Measurements from ENCODE around the gene DGUOK. TPM values are rescaled to one million over a fixed set of nuclear protein-coding genes. Genes with fewer than 3 reads are reported as not detected.

DGUOK gene
- total RNA-seq, 2 experiments from 2014 or later, result 96.8 to 97.1 TPM

DNA sequence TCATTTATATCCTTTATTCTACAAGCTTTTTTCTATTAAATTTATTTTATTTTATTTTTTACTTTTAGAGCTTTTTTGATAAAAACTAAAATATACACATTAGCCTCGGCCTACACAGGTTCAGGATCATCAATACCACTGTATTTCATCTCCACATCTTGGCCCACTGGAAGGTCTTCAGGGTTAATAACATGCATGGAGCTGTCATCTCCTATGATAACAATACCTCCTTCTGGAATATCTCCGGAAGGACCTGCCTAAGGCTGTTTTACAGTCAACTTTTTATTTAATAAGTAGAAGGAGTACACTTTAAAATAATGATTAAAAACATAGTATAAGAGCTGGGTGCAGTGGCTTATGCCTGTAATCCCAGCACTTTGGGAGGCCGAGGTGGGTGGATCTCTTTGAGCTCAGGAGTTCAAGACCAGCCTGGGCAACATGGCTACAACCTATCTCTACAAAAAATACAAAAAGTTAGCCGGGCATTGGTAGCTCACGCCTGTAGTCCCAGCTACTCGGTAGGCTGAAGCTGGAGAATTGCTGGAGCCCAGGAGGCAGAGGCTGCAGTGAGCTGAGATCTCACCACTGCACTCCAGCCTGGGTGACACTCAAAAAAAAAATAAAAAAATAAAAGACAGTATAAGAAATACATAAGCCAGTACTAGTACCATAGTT is 15.7 kb upstream of the DGUOK start:
- Mint-ChIP-seq H3K9me3 (no peaks in the 10 kb centered on the region), H3K27me3 (no peaks in the 10 kb centered on the region), H3K27ac (no peak overlapping the region), H3K4me3 (no peak overlapping the region), H3K36me3 (no peaks in the 10 kb centered on the region), H3K4me1 (peaks cover 14% of the 10 kb centered on the region)
- DNase-seq, result no peak

- H3K36me3 Mint-ChIP-seq, result no peaks in the 10 kb centered on the region
- H3K9me3 Mint-ChIP-seq, result no peaks in the 10 kb centered on the region
- no peak for DNase-seq
- H3K27ac Mint-ChIP-seq, result no peak overlapping the region
- no peaks in the 10 kb centered on the region for H3K27me3 Mint-ChIP-seq
- no peak overlapping the region for H3K4me3 Mint-ChIP-seq
- peaks cover 14% of the 10 kb centered on the region for H3K4me1 Mint-ChIP-seq
Measured at GRCh38 chr2:73911548-73912208, 15.0 kb upstream of the DGUOK start.

DNA sequence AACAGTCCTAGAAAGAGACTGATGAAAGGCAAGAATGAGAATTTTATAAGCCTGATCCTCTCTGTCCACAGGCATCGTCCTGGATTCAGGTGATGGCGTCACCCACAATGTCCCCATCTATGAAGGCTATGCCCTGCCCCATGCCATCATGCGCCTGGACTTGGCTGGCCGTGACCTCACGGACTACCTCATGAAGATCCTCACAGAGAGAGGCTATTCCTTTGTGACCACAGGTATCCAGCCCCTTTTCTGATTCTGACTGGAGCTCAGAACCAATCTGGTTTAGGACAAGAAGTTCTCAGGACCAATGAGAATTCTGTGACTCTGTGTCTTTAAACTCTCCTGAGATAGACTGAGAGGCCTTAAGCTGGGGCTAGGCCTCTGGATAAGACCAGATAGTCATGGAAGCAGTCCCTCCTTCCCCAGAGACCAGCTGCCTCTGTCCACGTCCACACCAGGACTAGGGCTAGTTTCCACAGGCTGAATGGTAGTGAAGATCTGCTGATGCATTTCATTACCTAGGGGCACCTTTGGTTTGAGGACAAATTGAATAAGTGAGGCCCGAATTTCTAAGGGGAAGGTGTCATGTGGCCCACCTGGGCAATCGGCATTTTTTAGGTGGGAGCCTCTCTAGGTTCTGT is 13.1 kb upstream of the DGUOK start:
- H3K27ac Mint-ChIP-seq, result no peak overlapping the region
- H3K9me3 Mint-ChIP-seq, result no peaks in the 10 kb centered on the region
- peaks cover 4% of the 10 kb centered on the region for H3K4me1 Mint-ChIP-seq
- no peaks in the 10 kb centered on the region for H3K27me3 Mint-ChIP-seq
- H3K36me3 Mint-ChIP-seq, result no peaks in the 10 kb centered on the region
- no peak for DNase-seq
- H3K4me3 Mint-ChIP-seq, result no peak overlapping the region

GRCh38 chr2:73914667-73915066 is 12.0 kb upstream of the DGUOK start:
- Mint-ChIP-seq H3K27ac (no peak overlapping the region), H3K4me3 (no peak overlapping the region), H3K4me1 (peaks cover 2% of the 10 kb centered on the region), H3K9me3 (no peaks in the 10 kb centered on the region), H3K27me3 (no peaks in the 10 kb centered on the region), H3K36me3 (no peaks in the 10 kb centered on the region)
- no peak for DNase-seq

DNA sequence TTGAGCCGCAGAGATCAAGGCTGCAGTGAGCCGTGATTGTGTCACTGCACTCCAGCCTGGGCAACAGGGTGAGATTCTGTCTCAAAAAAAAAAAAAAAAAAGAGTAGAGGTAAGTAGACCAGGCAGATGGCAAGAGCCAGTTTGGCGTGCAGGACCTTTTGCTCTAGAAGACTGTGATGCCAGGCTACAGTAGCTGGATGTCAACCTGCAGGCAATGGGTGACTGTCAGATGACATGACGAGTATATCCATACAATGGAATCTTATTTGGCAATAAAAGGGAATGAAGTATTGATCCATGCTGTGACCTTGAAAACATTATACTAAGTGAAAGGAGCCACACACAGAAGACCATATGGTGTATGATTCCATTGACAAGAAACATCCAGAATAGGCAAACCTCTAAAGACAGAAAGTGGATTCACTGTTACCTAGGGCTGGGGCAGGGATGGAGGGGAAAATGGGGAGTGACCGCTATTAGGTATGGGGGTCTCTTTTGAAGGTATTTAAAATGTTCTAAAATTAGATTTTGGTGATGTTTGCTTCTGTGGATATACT is 11.2 kb upstream of the DGUOK start:
- Mint-ChIP-seq H3K4me3 (no peak overlapping the region), H3K4me1 (peaks cover 2% of the 10 kb centered on the region), H3K36me3 (no peaks in the 10 kb centered on the region), H3K27ac (no peak overlapping the region), H3K27me3 (no peaks in the 10 kb centered on the region), H3K9me3 (no peaks in the 10 kb centered on the region)
- DNase-seq, result no peak

- no peaks in the 10 kb centered on the region for H3K9me3 Mint-ChIP-seq
- no peak for DNase-seq
- H3K27me3 Mint-ChIP-seq, result no peaks in the 10 kb centered on the region
- H3K4me1 Mint-ChIP-seq, result peaks cover 6% of the 10 kb centered on the region
- H3K4me3 Mint-ChIP-seq, result no peak overlapping the region
- no peaks in the 10 kb centered on the region for H3K36me3 Mint-ChIP-seq
- H3K27ac Mint-ChIP-seq, result no peak overlapping the region
Measured at GRCh38 chr2:73916666-73917065, 10.0 kb upstream of the DGUOK start.

DNA sequence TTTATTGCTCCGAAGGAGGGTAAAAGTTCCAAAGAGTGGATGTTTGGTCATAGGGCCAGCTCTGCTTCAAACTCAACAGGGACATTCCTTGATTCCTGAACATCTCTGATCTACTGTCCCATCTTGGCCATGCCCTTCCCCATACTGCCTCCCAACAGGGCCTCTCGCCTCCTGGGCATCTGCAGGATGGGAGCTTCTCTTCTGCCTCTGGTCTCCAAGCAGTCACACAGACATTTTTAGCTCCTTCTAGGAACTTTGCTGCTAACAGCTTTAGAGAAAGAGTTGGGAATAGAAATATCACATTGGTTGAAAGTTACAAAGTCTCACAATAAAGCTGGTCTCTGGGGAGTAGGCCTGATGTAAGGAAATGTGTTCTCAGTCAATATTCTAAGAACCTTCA is 9.4 kb upstream of the DGUOK start:
- Mint-ChIP-seq H3K4me3 (no peak overlapping the region), H3K4me1 (peaks cover 6% of the 10 kb centered on the region), H3K27me3 (no peaks in the 10 kb centered on the region), H3K36me3 (no peaks in the 10 kb centered on the region), H3K27ac (no peak overlapping the region), H3K9me3 (no peaks in the 10 kb centered on the region)
- DNase-seq, result no peak

- Mint-ChIP-seq H3K36me3 (no peaks in the 10 kb centered on the region), H3K4me3 (no peak overlapping the region), H3K9me3 (no peaks in the 10 kb centered on the region), H3K27me3 (no peaks in the 10 kb centered on the region), H3K4me1 (peaks cover 8% of the 10 kb centered on the region), H3K27ac (no peak overlapping the region)
- DNase-seq, result no peak
Measured at GRCh38 chr2:73917696-73918207, 8.9 kb upstream of the DGUOK start.

- Mint-ChIP-seq H3K9me3 (no peaks in the 10 kb centered on the region), H3K4me1 (peaks cover 11% of the 10 kb centered on the region)
- DNase-seq, result no peak
Measured at GRCh38 chr2:73918856-73919255, 7.8 kb upstream of the DGUOK start.

GRCh38 chr2:73919596-73920228 is 7.0 kb upstream of the DGUOK start:
- H3K27ac Mint-ChIP-seq, result no peak overlapping the region
- no peaks in the 10 kb centered on the region for H3K36me3 Mint-ChIP-seq
- no peaks in the 10 kb centered on the region for H3K9me3 Mint-ChIP-seq

More at GRCh38 chr2:73918856-73919255, 7.8 kb upstream of the DGUOK start:
- Mint-ChIP-seq H3K27me3 (no peaks in the 10 kb centered on the region), H3K4me3 (no peak overlapping the region), H3K27ac (no peak overlapping the region), H3K36me3 (no peaks in the 10 kb centered on the region)

DNA sequence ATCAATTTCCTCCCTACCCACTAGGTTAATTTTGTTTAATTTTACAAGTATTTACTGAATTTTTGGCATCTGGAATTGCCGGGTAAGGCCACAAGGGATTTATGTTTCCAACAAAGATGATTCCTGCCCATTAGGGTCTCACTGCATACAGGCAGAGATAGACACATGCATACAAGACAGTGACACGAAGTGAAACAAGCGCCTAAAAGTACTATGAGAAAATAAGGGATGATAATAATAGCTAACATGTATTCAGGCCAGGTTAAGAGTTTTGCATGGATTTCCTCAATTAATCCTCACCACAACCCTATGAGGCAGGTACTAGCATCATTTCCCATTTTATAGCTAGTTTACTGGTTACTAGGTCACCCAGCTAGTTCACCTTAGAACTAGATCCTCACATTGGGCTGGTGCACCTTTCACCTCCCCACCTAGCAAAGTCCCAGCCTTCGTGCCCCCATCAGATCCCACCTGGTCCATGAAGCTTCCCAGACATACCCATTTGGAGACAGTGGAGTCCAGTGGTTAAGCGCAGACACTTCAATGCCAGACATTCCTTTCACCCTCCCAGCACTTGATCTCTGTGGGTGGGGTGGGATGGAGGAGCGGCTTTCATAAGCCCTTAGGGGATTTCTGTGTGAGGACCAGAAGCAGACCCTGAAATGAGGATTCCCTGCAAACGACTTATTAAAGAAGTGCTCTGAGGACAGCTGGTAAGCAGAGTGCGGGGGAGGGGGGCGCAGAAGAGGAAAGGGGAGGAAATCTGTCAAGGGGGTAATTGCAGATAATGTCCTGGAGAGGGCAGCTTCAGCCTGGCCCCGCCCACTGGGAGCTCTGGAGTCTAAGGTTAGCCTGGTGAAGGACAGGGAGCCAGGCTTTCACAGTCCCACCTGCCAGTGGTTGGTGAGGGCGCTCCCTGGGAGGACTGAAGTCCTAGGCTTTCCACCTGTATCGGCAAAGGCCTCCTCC is 5.8 kb upstream of the DGUOK start:
- Mint-ChIP-seq H3K9me3 (no peaks in the 10 kb centered on the region), H3K4me3 (no peak overlapping the region), H3K27ac (no peak overlapping the region), H3K27me3 (no peaks in the 10 kb centered on the region), H3K4me1 (peaks cover 13% of the 10 kb centered on the region), H3K36me3 (no peaks in the 10 kb centered on the region)
- DNase-seq, result peak; percentile 46

More at GRCh38 chr2:73919596-73920228, 7.0 kb upstream of the DGUOK start:
- no peak overlapping the region for H3K4me3 Mint-ChIP-seq
- no peak for DNase-seq
- H3K4me1 Mint-ChIP-seq, result peaks cover 11% of the 10 kb centered on the region
- H3K27me3 Mint-ChIP-seq, result no peaks in the 10 kb centered on the region

DNA sequence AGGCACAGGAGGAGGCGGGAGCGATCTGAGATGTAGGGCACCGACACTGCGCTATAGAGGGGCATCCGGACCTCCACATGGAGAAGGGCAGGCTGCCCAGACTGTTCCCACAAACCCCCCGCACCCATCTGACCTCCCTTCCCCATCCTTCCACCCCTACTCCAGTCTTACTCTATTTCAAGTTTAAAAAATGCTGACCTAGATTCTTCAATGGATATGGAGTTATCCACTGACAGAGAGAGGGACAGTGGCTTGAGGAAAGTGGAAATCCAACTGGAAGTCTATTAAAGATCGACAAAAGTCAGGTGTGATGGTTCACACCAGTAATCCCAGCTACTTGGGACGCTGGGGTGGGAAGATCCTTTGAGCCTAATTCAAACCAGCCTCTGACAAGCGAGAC is 5.1 kb upstream of the DGUOK start:
- no peaks in the 10 kb centered on the region for H3K36me3 Mint-ChIP-seq
- no peak overlapping the region for H3K27ac Mint-ChIP-seq
- H3K27me3 Mint-ChIP-seq, result no peaks in the 10 kb centered on the region
- no peaks in the 10 kb centered on the region for H3K9me3 Mint-ChIP-seq
- DNase-seq, result no peak
- peaks cover 18% of the 10 kb centered on the region for H3K4me1 Mint-ChIP-seq
- no peak overlapping the region for H3K4me3 Mint-ChIP-seq

DNA sequence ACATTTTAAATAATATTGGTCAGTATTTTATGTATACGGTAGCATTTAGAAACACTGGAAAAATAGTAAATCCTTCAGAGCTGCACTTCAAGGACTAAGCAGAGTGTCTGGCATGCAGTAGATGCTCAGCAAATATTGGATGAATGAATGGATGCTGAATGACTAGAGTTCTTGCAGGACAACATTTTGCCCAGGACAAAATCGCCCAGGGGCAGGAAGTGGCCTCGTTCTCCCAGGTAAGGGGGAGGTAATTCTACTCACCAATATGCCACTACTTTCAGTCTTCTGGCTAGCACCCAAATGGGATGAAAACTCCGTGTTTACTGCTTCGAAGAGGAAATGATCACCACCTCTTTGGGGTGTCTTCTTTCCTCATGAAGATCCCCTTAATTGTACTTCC is 4.0 kb upstream of the DGUOK start:
- H3K36me3 Mint-ChIP-seq, result peaks cover under 1% of the 10 kb centered on the region
- no peak for DNase-seq
- H3K27ac Mint-ChIP-seq, result no peak overlapping the region
- no peak overlapping the region for H3K4me3 Mint-ChIP-seq
- peaks cover 20% of the 10 kb centered on the region for H3K4me1 Mint-ChIP-seq
- H3K27me3 Mint-ChIP-seq, result no peaks in the 10 kb centered on the region
- H3K9me3 Mint-ChIP-seq, result no peaks in the 10 kb centered on the region

DNA sequence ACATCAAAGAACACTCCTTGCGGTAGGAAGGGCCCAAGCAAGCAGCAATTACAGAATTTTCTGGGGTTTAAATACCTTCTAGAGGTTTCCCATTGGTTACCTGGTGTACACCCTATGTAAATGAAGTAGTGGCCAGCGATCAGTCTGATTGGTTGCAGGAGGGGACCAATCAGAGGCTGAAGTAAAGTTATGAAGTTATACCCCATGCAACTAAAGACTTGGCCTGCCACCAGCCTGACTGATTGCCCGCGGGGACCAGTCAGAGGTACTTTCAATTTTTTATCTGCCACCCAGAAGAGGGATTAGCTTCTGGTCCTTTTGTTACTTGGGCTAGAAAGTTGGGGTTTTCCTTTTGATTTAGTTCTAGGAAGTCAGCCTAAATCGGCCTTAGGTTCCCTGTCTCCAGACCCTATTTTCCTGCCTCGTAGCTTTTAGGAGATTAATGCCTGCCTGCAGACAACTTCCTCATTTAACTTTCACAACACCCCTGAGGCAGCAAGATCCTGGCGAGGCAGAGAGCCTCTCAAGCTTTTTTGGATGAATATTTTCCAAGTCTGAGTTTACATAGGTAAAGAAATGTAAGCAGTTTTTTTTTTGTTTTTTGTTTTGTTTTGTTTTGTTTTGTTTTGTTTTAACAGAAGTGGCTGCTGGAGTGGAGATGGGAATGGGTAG is 1.5 kb upstream of the DGUOK start:
- Mint-ChIP-seq H3K4me3 (no peak overlapping the region), H3K27me3 (no peaks in the 10 kb centered on the region), H3K27ac (no peak overlapping the region), H3K4me1 (peaks cover 44% of the 10 kb centered on the region), H3K36me3 (peaks cover 19% of the 10 kb centered on the region), H3K9me3 (no peaks in the 10 kb centered on the region)
- DNase-seq, result no peak
